K562 (cell line): ENCODE measurements around the gene IFNA16. TPM values are rescaled to one million over a fixed set of nuclear protein-coding genes. Genes with fewer than 3 reads are reported as not detected.

ENCODE experiments used
- ATAC-seq: fragments of 200-7000 bp; cut with Tn5 transposase; 3 replicates; pipeline ENCODE4 v1.9.1; 2020; ENCODE audit warnings: moderate library complexity
- BruUV-seq: library from RNA; stranded (reverse); fragments of 400-500 nt; replicated peaks from 2 replicates; lab custom pipeline; 2021; lab: Mats Ljungman, UMichigan
- CTCF ChIA-PET: fragments of 300-600 bp; formaldehyde crosslinking; extraction: SDS; loops from one replicate; lab custom pipeline; 2021; ENCODE audit warnings: low intra/inter-chr PET ratio; lab: Yijun Ruan, JAX
- POLR2A ChIA-PET: fragments of 300-600, 350-650 bp; sonication (Branson Sonifier 250); formaldehyde crosslinking; extraction: SDS; loops from one replicate; lab custom pipeline; 2021; ENCODE audit warnings: antibody characterized with exemption, inconsistent platforms; lab: Yijun Ruan, JAX
- DNase-seq, 4 experiments: peaks; one replicate each; pipeline versions ENCODE4 v3.0.0 to v3.0.0-alpha.2; 2011 to 2018; ENCODE audit warnings: low spot score in 3 of 4, mixed read lengths in 3 of 4; ENCODE audit errors: extremely low read depth in 1 of 4
- FAIRE-seq: peaks from 2 replicates; lab custom pipeline; 2011; peaks lifted over from hg19 to GRCh38; lab: Jason Lieb, UNC
- H2AFZ ChIP-seq: 2 replicates; pipeline ENCODE4 v1.6.0; 2011; ENCODE audit warnings: low read depth, low read length, control low read depth, inconsistent platforms
- H3K27ac ChIP-seq: fragments of 200-600 bp; 3 replicates; pipeline ENCODE4 v1.8.0; 2011; ENCODE audit warnings: low read depth, mild to moderate bottlenecking, control low read depth, inconsistent platforms, low read length, moderate library complexity, mixed read lengths; ENCODE audit errors: extremely low read depth
- H3K27me3 ChIP-seq, 2 experiments: fragments of 300-600 bp in 1 of 2; 2 replicates in 1 of 2; 3 replicates in 1 of 2; pipeline versions ENCODE4 v1.6.0 to v1.8.0; 2011; ENCODE audit warnings: inconsistent platforms in 2 of 2, low read length in 2 of 2, mild to moderate bottlenecking in 1 of 2, mixed read lengths in 1 of 2, moderate library complexity in 1 of 2; ENCODE audit not compliant: control insufficient read depth in 2 of 2, insufficient read depth in 2 of 2
- H3K36me3 ChIP-seq: fragments of 300-600 bp; 3 replicates; pipeline ENCODE4 v1.8.0; 2011; ENCODE audit warnings: mild to moderate bottlenecking, low read length, inconsistent platforms; ENCODE audit not compliant: control insufficient read depth, insufficient read depth
- H3K4me1 ChIP-seq, 2 experiments: fragments of 200-600 bp in 1 of 2; replicated peaks in 1 of 2; 2 replicates in 1 of 2; 3 replicates in 1 of 2; pipeline versions ENCODE4 v1.5.1 to v1.8.0; 2011; ENCODE audit warnings: inconsistent platforms in 2 of 2, low read length in 2 of 2, mild to moderate bottlenecking in 1 of 2, mixed read lengths in 1 of 2, moderate library complexity in 1 of 2; ENCODE audit not compliant: control insufficient read depth in 2 of 2, insufficient read depth in 2 of 2
- H3K4me2 ChIP-seq: 2 replicates; pipeline ENCODE4 v1.6.1; 2011; ENCODE audit warnings: low read length, control low read depth, inconsistent platforms, mixed read lengths; ENCODE audit not compliant: insufficient read depth
- H3K4me3 ChIP-seq: fragments of 200-600 bp; sonication (generic), shearing (Covaris generic); 2 replicates; pipeline ENCODE4 v1.5.1; 2016; ENCODE audit warnings: control low read depth, inconsistent platforms
- H3K79me2 ChIP-seq: fragments of 200-600 bp; 3 replicates; pipeline ENCODE4 v1.8.0; 2011; ENCODE audit warnings: low read length, inconsistent platforms; ENCODE audit not compliant: control insufficient read depth, insufficient read depth
- H3K9ac ChIP-seq, 2 experiments: 2 replicates each; pipeline versions ENCODE4 v1.6.0 to v1.6.1; 2011; ENCODE audit warnings: low read depth in 2 of 2, low read length in 2 of 2, control low read depth in 1 of 2, inconsistent platforms in 1 of 2, mild to moderate bottlenecking in 1 of 2, mixed read lengths in 1 of 2; ENCODE audit not compliant: insufficient read depth in 1 of 2
- H3K9me1 ChIP-seq: one replicate; pipeline ENCODE4 v1.6.0; 2011; ENCODE audit warnings: inconsistent platforms, mild to moderate bottlenecking, low read length, moderate library complexity; ENCODE audit not compliant: control insufficient read depth, insufficient read depth
- H3K9me3 ChIP-seq: replicated peaks from 2 replicates; pipeline ENCODE4 v1.5.1; 2011; ENCODE audit warnings: low read depth, low read length, inconsistent platforms; ENCODE audit not compliant: control insufficient read depth, insufficient read depth
- H4K20me1 ChIP-seq: replicated peaks from 2 replicates; pipeline ENCODE4 v1.6.1; 2011; ENCODE audit warnings: low read length, inconsistent platforms, mixed read lengths; ENCODE audit not compliant: control insufficient read depth, insufficient read depth
- BMI1 ChIP-seq: fragments of 150-350 bp; IDR thresholded peaks from 2 replicates; pipeline ENCODE4 v1.6.1; 2014; ENCODE audit warnings: low read length
- HDGF ChIP-seq: fragments of 450-650 bp; IDR thresholded peaks from 2 replicates; pipeline ENCODE4 v1.6.1; 2016
- POLR2A ChIP-seq: fragments of 450-650 bp; conservative IDR thresholded peaks from 2 replicates; pipeline ENCODE4 v1.6.1; 2016
- POLR3G ChIP-seq: IDR thresholded peaks from 2 replicates; pipeline ENCODE4 v1.6.1; 2011; ENCODE audit not compliant: insufficient read length, insufficient replicate concordance; ENCODE audit errors: extremely low read depth
- RCOR1 ChIP-seq, 2 experiments: IDR thresholded peaks; 2 replicates each; pipeline ENCODE4 v1.6.1; 2012; ENCODE audit warnings: low read depth in 2 of 2, low read length in 2 of 2, borderline replicate concordance in 1 of 2, improper control_type of control experiment in 1 of 2
- SAFB ChIP-seq: fragments of 200-400 bp; formaldehyde crosslinking; IDR thresholded peaks from 2 replicates; pipeline ENCODE4 v1.6.1; 2017; ENCODE audit warnings: low read depth, low read length, borderline replicate concordance
- SP1 ChIP-seq: sonication (generic); formaldehyde crosslinking; IDR thresholded peaks from 2 replicates; pipeline ENCODE4 v1.8.1; 2022; ENCODE audit warnings: mild to moderate bottlenecking, missing genetic modification reagents
- ZNF561 ChIP-seq: fragments of 450-650 bp; formaldehyde crosslinking; conservative IDR thresholded peaks from 2 replicates; pipeline ENCODE4 v1.4.0; 2020; ENCODE audit warnings: mild to moderate bottlenecking, moderate library complexity
- WGBS: fragments of 100-300 bp; shearing (Covaris generic); methylation state at CpG from one replicate; pipeline ENCODE4 v1.1.6; 2016; ENCODE audit warnings: low coverage, mixed read lengths; ENCODE audit not compliant: insufficient coverage; ENCODE audit errors: missing lambda C conversion rate; 5-methylcytosine and 5-hydroxymethylcytosine counted together
- in situ Hi-C: fragments of 300-500 bp; cut with MboI; formaldehyde crosslinking; loops from 4 replicates; pipeline ENCODE4 v1.15.0; 2018; ENCODE audit warnings: inconsistent platforms, mixed read lengths
- intact Hi-C: fragments of 100-400 bp; cut with micrococcal nuclease; formaldehyde crosslinking; loops from 2 replicates; pipeline ENCODE4 v1.14.2; 2022
- polyA plus RNA-seq, 8 experiments: library from polyadenylated mRNA; depleted of rRNA in 4 of 8; stranded (reverse) in 5 of 8; unstranded in 3 of 8; fragments of >200 nt; fragmentation: Nextera tagmentation in 2 of 8; fragmentation: Illumina TruSeq in 1 of 8; extraction: Ambion mirVana in 2 of 8; extraction: Trizol in 1 of 8; gene quantifications; 2 replicates each; pipeline versions ENCODE4 v1.2.1 to v1.2.3, GENCODE V29; 2011 to 2014; ENCODE audit warnings: inconsistent platforms in 1 of 8, missing spikeins in 1 of 8
- total RNA-seq, 7 experiments: library from RNA; depleted of rRNA in 6 of 7; stranded (reverse); fragments of >200 nt in 6 of 7; fragmentation: Illumina TruSeq in 2 of 7; extraction: Trizol in 2 of 7; gene quantifications; 2 replicates each; pipeline versions ENCODE4 v1.2.1 to v1.2.3, GENCODE V29; 2011 to 2021; ENCODE audit warnings: low replicate concordance in 1 of 7
- TF ChIP-seq, protein P1 (sequence below): sonication (generic); formaldehyde crosslinking; IDR thresholded peaks from 2 replicates; pipeline ENCODE4 v1.8.0; 2022; ENCODE audit warnings: mild to moderate bottlenecking, missing genetic modification reagents
- TF ChIP-seq, protein P2 (sequence below): fragments of 450-650 bp; conservative IDR thresholded peaks from 2 replicates; pipeline ENCODE4 v1.6.1; 2016; ENCODE audit warnings: missing genetic modification characterization, low read depth, mild to moderate bottlenecking, missing compliant biosample characterization, moderate library complexity
- TF ChIP-seq, protein P3 (sequence below): fragments of 150-350 bp; conservative IDR thresholded peaks from 2 replicates; pipeline ENCODE4 v1.6.1; 2014; ENCODE audit warnings: low read length
- TF ChIP-seq, protein P4 (sequence below), 2 experiments: fragments of 450-650 bp in 1 of 2; sonication (generic) in 1 of 2; formaldehyde crosslinking; conservative IDR thresholded peaks; 2 replicates each; pipeline versions ENCODE4 v1.4.0 to v1.8.1; 2020 to 2022; ENCODE audit warnings: mild to moderate bottlenecking in 1 of 2, missing genetic modification reagents in 1 of 2

The IFNA16 gene
- total and polyA plus RNA-seq, 9 of the 15 experiments (the other 6 are each of a cell fraction or from before 2014, with no cell fraction given) = not detected

DNA sequence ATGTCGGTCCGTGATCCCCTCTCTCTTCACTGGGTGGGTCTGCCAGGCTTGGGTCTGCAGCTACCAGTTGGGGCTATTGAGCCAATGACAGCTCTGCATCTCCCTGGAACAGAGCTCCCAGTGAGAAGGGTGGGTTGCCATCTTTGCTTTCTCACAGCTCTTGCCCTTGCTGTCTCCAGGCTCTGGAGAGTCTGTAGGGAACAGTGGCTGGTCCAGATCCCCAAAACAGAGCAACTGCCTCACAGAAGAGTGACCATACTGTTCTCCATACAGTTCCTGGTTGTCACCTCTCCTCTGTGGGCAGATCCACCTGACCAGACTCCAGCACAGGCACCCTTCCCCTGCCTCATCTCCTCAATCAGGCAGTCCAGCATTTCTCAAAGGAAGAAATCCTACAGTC lies 16.1 kb upstream of the IFNA16 start:
- H3K9ac ChIP-seq = no peak overlapping the region
- H3K36me3 ChIP-seq = no peaks in the 10 kb centered on the region
- intact Hi-C loops (no loop called here), in situ Hi-C loops (no loop called here)
- no peak overlapping the region for H3K27ac ChIP-seq
- H3K4me2 ChIP-seq = no peak overlapping the region
- BruUV-seq = no TSS peak
- H3K9me1 ChIP-seq = no peaks in the 10 kb centered on the region
- DNase-seq (no peak), ATAC-seq (no peak), FAIRE-seq (no peak)
- no peaks in the 10 kb centered on the region for H3K4me1 ChIP-seq
- H3K4me3 ChIP-seq = no peak overlapping the region
- no peaks in the 10 kb centered on the region for H3K9me3 ChIP-seq
- no peaks in the 10 kb centered on the region for H3K27me3 ChIP-seq
- CTCF ChIA-PET = no interaction called here
- H2AFZ ChIP-seq = no peak overlapping the region
- no CpG with 5 or more reads among the region's 2 CpGs for WGBS
- TF ChIP-seq, protein P1, sequence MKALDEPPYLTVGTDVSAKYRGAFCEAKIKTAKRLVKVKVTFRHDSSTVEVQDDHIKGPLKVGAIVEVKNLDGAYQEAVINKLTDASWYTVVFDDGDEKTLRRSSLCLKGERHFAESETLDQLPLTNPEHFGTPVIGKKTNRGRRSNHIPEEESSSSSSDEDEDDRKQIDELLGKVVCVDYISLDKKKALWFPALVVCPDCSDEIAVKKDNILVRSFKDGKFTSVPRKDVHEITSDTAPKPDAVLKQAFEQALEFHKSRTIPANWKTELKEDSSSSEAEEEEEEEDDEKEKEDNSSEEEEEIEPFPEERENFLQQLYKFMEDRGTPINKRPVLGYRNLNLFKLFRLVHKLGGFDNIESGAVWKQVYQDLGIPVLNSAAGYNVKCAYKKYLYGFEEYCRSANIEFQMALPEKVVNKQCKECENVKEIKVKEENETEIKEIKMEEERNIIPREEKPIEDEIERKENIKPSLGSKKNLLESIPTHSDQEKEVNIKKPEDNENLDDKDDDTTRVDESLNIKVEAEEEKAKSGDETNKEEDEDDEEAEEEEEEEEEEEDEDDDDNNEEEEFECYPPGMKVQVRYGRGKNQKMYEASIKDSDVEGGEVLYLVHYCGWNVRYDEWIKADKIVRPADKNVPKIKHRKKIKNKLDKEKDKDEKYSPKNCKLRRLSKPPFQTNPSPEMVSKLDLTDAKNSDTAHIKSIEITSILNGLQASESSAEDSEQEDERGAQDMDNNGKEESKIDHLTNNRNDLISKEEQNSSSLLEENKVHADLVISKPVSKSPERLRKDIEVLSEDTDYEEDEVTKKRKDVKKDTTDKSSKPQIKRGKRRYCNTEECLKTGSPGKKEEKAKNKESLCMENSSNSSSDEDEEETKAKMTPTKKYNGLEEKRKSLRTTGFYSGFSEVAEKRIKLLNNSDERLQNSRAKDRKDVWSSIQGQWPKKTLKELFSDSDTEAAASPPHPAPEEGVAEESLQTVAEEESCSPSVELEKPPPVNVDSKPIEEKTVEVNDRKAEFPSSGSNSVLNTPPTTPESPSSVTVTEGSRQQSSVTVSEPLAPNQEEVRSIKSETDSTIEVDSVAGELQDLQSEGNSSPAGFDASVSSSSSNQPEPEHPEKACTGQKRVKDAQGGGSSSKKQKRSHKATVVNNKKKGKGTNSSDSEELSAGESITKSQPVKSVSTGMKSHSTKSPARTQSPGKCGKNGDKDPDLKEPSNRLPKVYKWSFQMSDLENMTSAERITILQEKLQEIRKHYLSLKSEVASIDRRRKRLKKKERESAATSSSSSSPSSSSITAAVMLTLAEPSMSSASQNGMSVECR (CRISPR knock-in tag) = no peak
- TF ChIP-seq, protein P2, sequence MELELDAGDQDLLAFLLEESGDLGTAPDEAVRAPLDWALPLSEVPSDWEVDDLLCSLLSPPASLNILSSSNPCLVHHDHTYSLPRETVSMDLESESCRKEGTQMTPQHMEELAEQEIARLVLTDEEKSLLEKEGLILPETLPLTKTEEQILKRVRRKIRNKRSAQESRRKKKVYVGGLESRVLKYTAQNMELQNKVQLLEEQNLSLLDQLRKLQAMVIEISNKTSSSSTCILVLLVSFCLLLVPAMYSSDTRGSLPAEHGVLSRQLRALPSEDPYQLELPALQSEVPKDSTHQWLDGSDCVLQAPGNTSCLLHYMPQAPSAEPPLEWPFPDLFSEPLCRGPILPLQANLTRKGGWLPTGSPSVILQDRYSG (tag) = no peak
- TF ChIP-seq, protein P3, sequence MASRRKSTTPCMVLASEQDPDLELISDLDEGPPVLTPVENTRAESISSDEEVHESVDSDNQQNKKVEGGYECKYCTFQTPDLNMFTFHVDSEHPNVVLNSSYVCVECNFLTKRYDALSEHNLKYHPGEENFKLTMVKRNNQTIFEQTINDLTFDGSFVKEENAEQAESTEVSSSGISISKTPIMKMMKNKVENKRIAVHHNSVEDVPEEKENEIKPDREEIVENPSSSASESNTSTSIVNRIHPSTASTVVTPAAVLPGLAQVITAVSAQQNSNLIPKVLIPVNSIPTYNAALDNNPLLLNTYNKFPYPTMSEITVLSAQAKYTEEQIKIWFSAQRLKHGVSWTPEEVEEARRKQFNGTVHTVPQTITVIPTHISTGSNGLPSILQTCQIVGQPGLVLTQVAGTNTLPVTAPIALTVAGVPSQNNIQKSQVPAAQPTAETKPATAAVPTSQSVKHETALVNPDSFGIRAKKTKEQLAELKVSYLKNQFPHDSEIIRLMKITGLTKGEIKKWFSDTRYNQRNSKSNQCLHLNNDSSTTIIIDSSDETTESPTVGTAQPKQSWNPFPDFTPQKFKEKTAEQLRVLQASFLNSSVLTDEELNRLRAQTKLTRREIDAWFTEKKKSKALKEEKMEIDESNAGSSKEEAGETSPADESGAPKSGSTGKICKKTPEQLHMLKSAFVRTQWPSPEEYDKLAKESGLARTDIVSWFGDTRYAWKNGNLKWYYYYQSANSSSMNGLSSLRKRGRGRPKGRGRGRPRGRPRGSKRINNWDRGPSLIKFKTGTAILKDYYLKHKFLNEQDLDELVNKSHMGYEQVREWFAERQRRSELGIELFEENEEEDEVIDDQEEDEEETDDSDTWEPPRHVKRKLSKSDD = no peak
- no peak for TF ChIP-seq BMI1
- TF ChIP-seq, protein P4, sequence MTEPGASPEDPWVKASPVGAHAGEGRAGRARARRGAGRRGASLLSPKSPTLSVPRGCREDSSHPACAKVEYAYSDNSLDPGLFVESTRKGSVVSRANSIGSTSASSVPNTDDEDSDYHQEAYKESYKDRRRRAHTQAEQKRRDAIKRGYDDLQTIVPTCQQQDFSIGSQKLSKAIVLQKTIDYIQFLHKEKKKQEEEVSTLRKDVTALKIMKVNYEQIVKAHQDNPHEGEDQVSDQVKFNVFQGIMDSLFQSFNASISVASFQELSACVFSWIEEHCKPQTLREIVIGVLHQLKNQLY (CRISPR knock-in tag; conservative IDR thresholded peaks at IDR 0.05) = no peak
- TF ChIP-seq SAFB = no peak
- TF ChIP-seq SP1 = no peak
- no peak for TF ChIP-seq HDGF
- TF ChIP-seq RCOR1 (IDR thresholded peaks at IDR 0.05; ENCODE audit: borderline replicate concordance in 1 of 2, low read depth in 2 of 2, low read length in 2 of 2) = no peak
- no peak for TF ChIP-seq ZNF561 (CRISPR knock-in tag)
- no peak for TF ChIP-seq POLR3G
- no peak for TF ChIP-seq POLR2A
- no peaks in the 10 kb centered on the region for H4K20me1 ChIP-seq
- POLR2A ChIA-PET = no interaction called here
- H3K79me2 ChIP-seq = no peaks in the 10 kb centered on the region
